Measurements from ENCODE around the gene SOD3.

- TF ChIP-seq POLR2A (IDR thresholded peaks at IDR 0.05) (no peak), CTCF (IDR thresholded peaks at IDR 0.05) (no peak)
These were observed 45.0 kb downstream of the SOD3 start for GRCh38 chr4:24840362-24840761.
